Measurements from ENCODE around the gene EIF2S3B.

DNA sequence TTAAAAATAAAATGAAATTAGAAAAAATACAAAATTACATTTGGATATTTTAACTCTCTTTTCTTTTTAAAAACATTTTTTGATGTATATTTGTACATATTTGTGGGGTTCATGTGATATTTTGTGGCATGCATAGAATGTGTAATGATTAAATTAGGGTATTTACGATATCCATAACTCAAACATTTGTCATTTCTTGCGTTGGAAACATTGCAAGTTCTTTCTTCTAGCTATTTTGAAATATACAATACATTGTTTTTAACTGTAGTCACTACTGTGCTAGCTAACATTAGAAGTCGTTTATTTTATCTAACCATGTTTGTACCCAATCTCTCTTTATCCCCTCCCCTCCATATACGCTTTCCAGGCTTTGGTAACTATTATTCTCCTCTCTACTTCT is 13.9 kb upstream of the EIF2S3B start:
- TF ChIP-seq, protein P1, sequence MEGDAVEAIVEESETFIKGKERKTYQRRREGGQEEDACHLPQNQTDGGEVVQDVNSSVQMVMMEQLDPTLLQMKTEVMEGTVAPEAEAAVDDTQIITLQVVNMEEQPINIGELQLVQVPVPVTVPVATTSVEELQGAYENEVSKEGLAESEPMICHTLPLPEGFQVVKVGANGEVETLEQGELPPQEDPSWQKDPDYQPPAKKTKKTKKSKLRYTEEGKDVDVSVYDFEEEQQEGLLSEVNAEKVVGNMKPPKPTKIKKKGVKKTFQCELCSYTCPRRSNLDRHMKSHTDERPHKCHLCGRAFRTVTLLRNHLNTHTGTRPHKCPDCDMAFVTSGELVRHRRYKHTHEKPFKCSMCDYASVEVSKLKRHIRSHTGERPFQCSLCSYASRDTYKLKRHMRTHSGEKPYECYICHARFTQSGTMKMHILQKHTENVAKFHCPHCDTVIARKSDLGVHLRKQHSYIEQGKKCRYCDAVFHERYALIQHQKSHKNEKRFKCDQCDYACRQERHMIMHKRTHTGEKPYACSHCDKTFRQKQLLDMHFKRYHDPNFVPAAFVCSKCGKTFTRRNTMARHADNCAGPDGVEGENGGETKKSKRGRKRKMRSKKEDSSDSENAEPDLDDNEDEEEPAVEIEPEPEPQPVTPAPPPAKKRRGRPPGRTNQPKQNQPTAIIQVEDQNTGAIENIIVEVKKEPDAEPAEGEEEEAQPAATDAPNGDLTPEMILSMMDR (IDR thresholded peaks at IDR 0.05 in 4 of 5, conservative IDR thresholded peaks at IDR 0.05 in 1 of 5), result no peak
- TF ChIP-seq POLR2A (IDR thresholded peaks at IDR 0.05), result no peak

Measured in gastrocnemius medialis (tissue), 4 donors.